GM18498 (cell line): ENCODE measurements around the gene SYNGR3.
"Not testable (repeated sequence)": the region's sequence is repeated elsewhere in the genome, so short reads cannot be mapped to it uniquely, and the experiment has no call there.

Source experiments
- ATAC-seq: cut with Tn5 transposase; IDR thresholded peaks from one replicate; pipeline ENCODE4 v1.9.1; 2021; ENCODE audit warnings: mild to moderate bottlenecking, moderate library complexity; ENCODE audit not compliant: unreplicated experiment

The SYNGR3 gene, protein sequence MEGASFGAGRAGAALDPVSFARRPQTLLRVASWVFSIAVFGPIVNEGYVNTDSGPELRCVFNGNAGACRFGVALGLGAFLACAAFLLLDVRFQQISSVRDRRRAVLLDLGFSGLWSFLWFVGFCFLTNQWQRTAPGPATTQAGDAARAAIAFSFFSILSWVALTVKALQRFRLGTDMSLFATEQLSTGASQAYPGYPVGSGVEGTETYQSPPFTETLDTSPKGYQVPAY

DNA sequence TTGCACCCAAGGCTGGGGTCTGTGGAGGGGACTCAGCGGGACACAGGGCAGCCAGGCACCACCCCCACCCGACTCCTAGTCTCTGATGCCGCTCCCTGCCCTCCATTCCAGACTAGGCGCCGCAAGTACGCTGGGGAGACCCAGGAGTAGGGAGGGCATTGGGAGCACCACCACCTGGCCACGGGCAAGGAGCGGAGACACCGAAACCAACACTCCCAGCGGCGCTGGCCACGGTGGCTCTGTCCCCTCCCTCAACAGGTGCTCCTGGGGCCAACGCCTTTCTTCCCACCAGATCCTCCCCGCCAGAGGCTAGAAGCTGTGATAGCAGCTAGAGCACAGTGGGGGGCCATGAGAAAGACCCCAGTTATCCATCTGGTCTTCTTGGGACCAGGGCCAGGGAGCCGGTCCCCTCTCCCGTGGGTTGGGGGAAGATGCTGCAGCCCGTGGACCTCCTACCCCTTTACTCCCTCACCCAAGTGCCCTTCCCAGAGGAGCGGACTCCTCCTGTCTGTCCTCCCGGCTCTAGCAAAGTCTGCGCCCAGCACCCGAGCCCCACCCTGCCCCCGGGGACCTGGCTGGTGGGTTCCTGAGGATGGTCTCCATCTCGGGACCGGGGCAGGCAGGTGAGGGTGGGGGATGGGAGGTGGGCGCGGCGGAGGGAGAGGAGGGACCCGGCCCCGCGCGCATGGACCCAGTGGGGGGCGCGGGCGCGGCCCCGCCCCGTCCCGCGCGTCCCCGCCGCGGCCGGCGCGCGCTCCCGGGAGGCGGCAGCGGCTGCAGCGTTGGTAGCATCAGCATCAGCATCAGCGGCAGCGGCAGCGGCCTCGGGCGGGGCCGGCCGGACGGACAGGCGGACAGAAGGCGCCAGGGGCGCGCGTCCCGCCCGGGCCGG, at the start of gene SYNGR3:
SYNGR3 (plus strand) TSS at position 762 of the 892 bp plus-strand sequence. CDS start 133 bp downstream, outside the sequence.
- no peak for ATAC-seq

GRCh38 chr16:1940273-1941161, 49.3 kb upstream of the SYNGR3 start:
- ATAC-seq: no peak

DNA sequence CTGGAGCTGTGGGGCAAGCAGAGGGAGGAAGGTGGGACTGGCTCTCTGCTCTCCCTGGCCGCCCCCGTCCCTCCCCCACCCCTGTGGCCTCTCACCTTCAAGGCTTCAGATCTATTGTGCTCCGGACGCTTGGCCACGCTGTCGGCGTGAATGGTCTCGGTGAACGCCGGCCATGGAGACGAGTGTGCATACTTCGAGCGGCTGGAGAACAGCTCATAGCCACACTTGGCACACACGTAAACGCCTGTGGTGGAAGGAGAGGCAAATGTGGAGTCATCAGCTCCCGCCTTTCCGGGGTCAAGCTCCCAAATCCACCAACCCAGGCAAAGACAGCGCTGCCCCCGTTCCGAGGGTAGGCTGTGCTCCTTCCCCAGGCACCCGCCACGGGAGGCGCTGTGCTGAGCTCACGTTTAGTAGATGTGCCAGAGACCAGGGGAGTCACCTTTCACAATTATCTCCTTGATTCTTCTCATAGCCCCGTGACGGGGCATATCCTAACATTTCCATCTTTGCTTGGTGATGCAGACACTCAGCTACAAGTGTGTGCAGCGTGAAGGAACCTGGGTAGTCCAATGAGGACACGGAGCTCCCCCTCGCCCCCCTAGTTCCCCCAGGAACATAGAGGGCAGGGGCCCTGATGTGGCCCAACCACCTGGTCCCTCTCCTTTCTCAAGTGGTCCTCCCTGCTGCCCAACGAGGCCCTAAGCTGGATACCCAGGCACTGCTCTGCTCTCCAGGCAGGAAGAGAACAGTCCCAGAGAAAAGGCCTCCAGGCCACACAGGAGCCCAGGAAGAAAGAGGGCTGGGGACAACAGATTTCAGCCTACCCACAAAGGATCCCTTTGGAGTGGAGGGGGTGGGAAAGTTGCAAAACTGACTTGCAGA, 48.4 kb upstream of the SYNGR3 start:
- no peak for ATAC-seq

- ATAC-seq: no peak
Measured at GRCh38 chr16:1942047-1942809, 47.5 kb upstream of the SYNGR3 start.

DNA sequence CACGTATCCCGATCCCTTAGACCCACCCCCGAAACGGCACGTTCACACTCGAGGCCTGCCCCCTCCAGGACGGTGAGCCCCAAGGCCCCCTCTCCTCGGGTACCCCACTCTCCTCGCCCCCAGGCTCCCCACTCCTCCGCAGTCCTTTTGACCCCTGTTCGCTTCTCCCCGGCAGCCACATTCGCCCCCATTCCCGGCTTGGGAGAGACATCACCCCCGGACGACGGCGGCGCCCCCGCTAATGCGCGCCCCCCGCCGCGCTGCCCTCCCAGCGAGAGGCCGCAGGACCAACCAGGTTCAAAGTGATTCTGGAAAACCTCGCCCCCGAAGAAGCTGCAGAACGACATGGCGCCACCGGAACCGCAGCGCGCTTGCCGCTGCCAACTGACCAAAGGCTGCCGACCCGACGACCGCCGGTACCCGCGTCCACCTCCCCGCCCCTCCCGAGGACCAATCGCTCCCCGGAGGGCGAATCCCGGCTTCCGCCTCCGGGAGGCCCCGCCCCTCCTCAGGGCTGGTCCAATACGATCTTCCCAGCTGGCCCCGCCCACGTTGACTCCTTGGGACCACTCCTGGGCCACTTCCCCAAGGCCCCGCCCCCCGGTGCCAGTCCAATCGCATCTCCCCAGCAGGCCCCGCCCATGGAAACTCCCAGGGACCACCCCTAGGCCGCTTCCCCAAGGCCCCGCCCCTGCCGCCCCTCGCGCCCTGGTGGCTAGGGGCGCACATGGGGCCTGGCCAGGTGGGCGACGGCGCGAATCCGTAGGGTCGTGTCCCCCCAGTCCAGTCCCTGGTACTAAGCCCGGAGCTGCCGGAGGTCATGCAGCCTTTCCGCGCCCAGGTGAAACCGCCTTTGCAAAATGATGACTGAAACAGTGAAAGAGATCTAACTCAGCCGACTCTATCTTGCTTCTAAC, 46.7 kb upstream of the SYNGR3 start, which contains the start of gene MSRB1:
MSRB1 (minus strand) TSS at position 390 of the 917 bp plus-strand sequence; CDS start at position 347, 43 bp downstream.
- peak; percentile 94 for ATAC-seq

DNA sequence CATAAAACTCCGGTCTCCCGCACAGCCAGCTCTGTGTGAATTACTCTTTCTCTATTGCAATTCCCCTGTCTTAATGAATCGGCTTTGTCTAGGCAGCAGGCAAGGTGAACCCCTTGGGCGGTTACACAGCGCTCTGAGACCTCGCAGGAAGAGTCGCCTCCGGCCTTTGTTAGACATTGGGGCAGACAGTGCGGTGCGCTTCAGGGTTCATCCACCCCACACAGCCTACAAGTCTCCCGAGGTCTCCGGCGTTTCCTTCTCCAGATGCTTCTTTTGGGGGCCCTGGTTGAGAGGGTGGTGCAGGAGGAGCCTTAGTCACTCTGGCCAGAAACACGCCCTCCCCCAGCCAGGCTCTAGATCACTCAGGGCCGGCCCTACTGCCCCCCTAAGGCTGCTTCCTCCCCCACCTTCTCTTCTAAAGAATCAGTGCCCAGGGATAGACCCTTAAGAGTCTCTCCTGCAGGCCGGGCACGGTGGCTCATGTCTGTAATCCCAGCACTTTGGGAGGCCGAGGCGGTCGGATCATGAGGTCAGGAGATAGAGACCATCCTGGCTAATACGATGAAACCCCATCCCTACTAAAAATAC, 45.1 kb upstream of the SYNGR3 start:
- ATAC-seq: no peak

DNA sequence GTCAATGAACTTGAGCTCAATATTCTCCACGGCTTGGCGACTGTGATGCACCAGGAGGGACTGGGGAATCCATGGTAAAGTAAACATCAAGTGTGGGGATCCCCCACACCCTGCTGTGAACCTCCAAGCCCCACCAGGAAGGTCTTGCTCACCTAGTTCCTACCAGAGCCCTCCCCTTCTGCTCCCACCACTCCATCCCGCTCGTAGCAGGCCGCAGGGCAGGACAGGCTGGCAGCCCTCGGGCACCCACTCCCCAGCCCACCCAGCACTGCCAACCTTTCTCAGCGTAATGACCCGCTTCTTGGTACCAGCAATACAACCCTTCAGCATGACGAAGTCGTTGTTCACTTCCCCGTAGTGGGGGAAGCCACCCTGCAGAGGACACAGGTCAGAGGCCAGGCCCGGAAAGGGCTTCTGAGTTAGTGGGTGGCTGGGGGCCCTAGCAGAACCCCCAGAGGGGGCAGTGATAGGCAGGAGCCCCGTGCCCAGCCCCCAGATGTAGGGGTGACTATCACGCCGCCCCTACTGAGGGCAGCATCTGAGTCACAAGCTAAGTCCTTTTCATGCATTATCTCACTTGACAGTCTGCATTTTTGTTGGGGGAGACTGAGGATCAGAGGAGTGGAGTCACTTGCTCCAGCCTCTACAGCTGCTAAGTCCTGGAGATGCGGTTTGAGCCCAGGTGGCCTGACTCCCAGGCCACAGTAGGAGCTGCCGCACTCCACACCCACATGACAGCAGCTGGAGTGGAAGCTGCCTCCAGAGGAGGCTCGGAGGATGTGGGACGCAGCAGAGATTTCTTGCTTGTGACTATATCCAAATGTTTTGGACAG, 44.0 kb upstream of the SYNGR3 start:
- no peak for ATAC-seq

DNA sequence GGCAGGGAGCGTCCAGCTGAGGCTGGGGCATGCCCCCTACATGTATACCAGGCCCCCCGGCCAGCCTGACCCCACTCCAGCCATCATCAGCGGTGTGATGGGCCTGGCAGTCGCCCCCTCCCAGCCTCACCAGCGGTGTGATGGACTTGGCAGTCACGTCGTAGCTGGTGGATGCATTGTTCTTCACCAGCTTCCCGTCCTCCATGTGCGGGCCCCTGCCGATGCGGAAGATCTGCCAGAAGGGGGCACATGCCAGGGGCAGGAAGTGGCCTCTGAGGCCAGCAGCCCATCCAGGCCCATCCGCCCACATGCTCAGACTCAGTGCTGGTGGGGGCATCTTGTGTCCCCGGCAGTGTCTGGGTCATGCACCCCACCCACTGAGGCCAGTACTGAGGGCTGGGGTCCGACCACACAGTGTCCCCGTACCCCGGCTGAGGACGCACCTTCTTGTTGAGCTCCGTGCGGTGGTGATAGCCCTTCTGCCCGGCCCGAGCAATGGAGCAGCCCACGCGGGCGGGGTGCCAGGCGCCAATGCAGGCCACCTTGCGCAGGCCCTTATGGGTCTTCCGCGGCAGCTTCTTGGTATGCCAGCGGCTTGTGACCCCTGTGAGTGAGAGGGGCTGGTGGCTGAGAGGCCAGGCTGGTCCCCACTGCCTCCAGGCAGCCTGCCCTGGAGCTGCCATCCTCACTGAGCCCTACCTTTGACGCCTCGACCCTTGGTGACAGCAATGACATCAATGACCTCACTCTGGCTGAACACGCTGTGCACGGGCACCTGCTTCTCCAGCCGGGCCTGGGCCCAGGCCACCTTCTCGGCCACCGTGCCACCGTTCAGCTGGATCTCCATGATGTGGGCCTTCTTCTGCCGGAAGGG, 43.0 kb upstream of the SYNGR3 start:
- no peak for ATAC-seq

- ATAC-seq: no peak
Measured at GRCh38 chr16:1947369-1947670, 42.5 kb upstream of the SYNGR3 start.

- no peak for ATAC-seq
Measured at GRCh38 chr16:1949507-1949906, 40.3 kb upstream of the SYNGR3 start.

- no peak for ATAC-seq
Measured at GRCh38 chr16:1950047-1950446, 39.7 kb upstream of the SYNGR3 start.

GRCh38 chr16:1950559-1950958, 39.2 kb upstream of the SYNGR3 start:
- no peak for ATAC-seq

DNA sequence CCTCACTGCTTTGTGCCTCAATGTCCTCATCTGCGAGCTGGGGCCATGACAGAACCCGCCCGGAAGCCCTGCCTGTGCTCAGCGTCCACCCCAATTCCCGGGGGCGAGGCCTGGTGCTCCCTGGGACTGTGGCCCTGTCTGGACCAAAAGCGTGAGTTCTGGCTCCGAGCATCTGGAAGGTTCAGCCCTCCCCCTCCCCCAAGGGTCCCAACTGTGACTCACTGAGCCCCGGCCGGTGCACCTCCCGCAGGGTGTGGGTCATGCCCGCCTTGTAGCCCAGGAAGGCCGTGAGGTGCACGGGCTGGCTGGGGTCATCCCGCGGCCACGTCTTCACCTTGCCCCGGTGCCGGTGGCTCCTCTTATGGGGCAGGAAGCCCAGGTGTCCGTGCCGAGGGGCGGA, 36.0 kb upstream of the SYNGR3 start:
- no peak for ATAC-seq

- not testable (repeated sequence) for ATAC-seq
Measured at GRCh38 chr16:1957434-1958142, 32.2 kb upstream of the SYNGR3 start.

DNA sequence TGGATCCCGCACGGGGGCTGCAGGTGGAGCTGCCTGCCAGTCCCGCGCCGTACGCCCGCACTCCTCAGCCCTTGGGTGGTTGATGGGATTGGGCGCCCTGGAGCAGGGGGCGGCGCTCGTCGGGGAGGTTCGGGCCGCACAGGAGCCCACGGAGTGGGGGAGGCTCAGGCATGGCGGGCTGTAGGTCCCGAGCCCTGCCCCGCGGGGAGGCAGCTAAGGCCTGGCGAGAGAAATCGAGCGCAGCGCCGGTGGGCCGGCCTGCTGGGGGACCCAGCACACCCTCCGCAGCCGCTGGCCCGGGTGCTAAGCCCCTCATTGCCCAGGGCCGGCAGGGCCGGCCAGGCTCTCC, 31.7 kb upstream of the SYNGR3 start:
- ATAC-seq: not testable (repeated sequence)
